Endothelial cell of umbilical vein (primary cell): ENCODE data around the gene TLE1.

ENCODE experiments used
- CTCF ChIP-seq, 2 donors: IDR thresholded peaks; 1 replicate in 1 of 2; 2 replicates in 1 of 2; pipeline ENCODE4 v1.5.1; 2011; ENCODE audit warnings: low read length in 2 of 2, mild to moderate bottlenecking in 2 of 2, moderate library complexity in 2 of 2, control low read depth in 1 of 2, inconsistent platforms in 1 of 2, low read depth in 1 of 2; ENCODE audit not compliant: insufficient read depth in 1 of 2; ENCODE audit errors: extremely low read depth in 1 of 2
- GATA2 ChIP-seq: IDR thresholded peaks from 2 replicates; pipeline ENCODE4 v1.7.0; 2011; ENCODE audit warnings: low read depth, mild to moderate bottlenecking, moderate library complexity, mixed read lengths, low read length; ENCODE audit not compliant: insufficient read length, insufficient read depth
- JUN ChIP-seq: IDR thresholded peaks from 2 replicates; pipeline ENCODE4 v1.6.1; 2011; ENCODE audit warnings: borderline replicate concordance, low read depth; ENCODE audit not compliant: insufficient read length, insufficient read depth
- MAX ChIP-seq: IDR thresholded peaks from 2 replicates; pipeline ENCODE4 v1.6.1; 2011; ENCODE audit not compliant: insufficient read depth, insufficient read length

GRCh38 chr9:81678088-81678487 lies 11.3 kb downstream of the TLE1 start:
- TF ChIP-seq CTCF (IDR thresholded peaks at IDR 0.05; ENCODE audit: extremely low read depth in 1 of 2, insufficient read depth in 1 of 2, low read depth in 1 of 2, low read length in 2 of 2): no peak
- TF ChIP-seq GATA2: no peak
- TF ChIP-seq MAX: no peak
- TF ChIP-seq JUN: no peak
